ENCODE data around the gene GRAMD1B. TPM values are rescaled to one million over a fixed set of nuclear protein-coding genes. Genes with fewer than 3 reads are reported as not detected.

GRAMD1B gene
- total and polyA plus RNA-seq, 2 experiments from 2014 or later, result 9.0 to 20.4 TPM

GRCh38 chr11:123526027-123526805, 96.1 kb downstream of the GRAMD1B start:
- no peaks in the 10 kb centered on the region for H3K79me2 ChIP-seq

DNA sequence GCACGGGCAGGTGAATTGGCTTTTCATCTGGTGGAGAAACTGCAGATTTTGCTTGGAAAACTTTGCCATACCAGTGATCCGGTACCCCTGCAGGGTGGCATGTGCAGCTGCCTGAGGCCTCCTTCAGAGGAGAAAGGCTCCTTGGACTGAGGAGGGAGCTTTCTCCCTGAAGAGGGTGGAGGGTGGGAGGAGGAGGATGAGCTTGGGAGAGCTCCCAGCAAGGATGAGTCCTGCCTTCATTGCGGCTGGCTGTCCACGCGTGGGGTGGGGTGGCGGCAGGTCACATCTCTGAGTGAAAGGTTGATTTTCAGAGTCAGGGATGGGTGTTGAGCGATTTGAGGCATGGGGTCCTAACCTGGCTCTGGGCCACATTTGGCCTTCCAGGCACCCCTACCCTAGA, 96.8 kb downstream of the GRAMD1B start:
- Histone ChIP-seq H2AFZ (no peak overlapping the region), H3K27ac (no peak overlapping the region), H4K20me1 (ENCODE audit: insufficient read depth, poor library complexity, severe bottlenecking) (no peaks in the 10 kb centered on the region), H3K79me2 (no peaks in the 10 kb centered on the region), H3K36me3 (replicated peaks; ENCODE audit: insufficient read depth, low read depth) (no peaks in the 10 kb centered on the region), H3K4me1 (ENCODE audit: insufficient read depth) (no peaks in the 10 kb centered on the region), H3K4me2 (no peak overlapping the region), H3K4me3 (no peak overlapping the region), H3K9me3 (ENCODE audit: low read depth) (no peaks in the 10 kb centered on the region), H3K27me3 (no peaks in the 10 kb centered on the region), H3K9me2 (replicated peaks; ENCODE audit: insufficient read depth) (no peaks in the 10 kb centered on the region)
- TF ChIP-seq EZH2 (IDR thresholded peaks at IDR 0.05; ENCODE audit: borderline replicate concordance), result no peak
- TF ChIP-seq, protein P1, sequence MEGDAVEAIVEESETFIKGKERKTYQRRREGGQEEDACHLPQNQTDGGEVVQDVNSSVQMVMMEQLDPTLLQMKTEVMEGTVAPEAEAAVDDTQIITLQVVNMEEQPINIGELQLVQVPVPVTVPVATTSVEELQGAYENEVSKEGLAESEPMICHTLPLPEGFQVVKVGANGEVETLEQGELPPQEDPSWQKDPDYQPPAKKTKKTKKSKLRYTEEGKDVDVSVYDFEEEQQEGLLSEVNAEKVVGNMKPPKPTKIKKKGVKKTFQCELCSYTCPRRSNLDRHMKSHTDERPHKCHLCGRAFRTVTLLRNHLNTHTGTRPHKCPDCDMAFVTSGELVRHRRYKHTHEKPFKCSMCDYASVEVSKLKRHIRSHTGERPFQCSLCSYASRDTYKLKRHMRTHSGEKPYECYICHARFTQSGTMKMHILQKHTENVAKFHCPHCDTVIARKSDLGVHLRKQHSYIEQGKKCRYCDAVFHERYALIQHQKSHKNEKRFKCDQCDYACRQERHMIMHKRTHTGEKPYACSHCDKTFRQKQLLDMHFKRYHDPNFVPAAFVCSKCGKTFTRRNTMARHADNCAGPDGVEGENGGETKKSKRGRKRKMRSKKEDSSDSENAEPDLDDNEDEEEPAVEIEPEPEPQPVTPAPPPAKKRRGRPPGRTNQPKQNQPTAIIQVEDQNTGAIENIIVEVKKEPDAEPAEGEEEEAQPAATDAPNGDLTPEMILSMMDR (IDR thresholded peaks at IDR 0.05; ENCODE audit: poor library complexity), result no peak
- no peak for TF ChIP-seq EZH2phosphoT487 (IDR thresholded peaks at IDR 0.05; ENCODE audit: low read depth, severe bottlenecking, unreplicated experiment)
- WGBS (ENCODE audit: low lambda C conversion rate, missing lambda C conversion rate), result 87% methylated on average over 7 of the region's 7 CpGs
- no peak for DNase-seq (ENCODE audit: low spot score)

More at GRCh38 chr11:123526027-123526805, 96.1 kb downstream of the GRAMD1B start:
- WGBS (ENCODE audit: low lambda C conversion rate, missing lambda C conversion rate), result 89% methylated on average over 19 of the region's 22 CpGs
- no peak overlapping the region for H2AFZ ChIP-seq
- no peaks in the 10 kb centered on the region for H3K36me3 ChIP-seq (replicated peaks; ENCODE audit: insufficient read depth, low read depth)
- DNase-seq (ENCODE audit: low spot score), result no peak
- H4K20me1 ChIP-seq (ENCODE audit: insufficient read depth, poor library complexity, severe bottlenecking), result no peaks in the 10 kb centered on the region
- H3K4me1 ChIP-seq (ENCODE audit: insufficient read depth), result no peaks in the 10 kb centered on the region
- H3K27ac ChIP-seq, result no peak overlapping the region
- no peaks in the 10 kb centered on the region for H3K27me3 ChIP-seq
- H3K9me2 ChIP-seq (replicated peaks; ENCODE audit: insufficient read depth), result no peaks in the 10 kb centered on the region
- TF ChIP-seq EZH2phosphoT487 (IDR thresholded peaks at IDR 0.05; ENCODE audit: low read depth, severe bottlenecking, unreplicated experiment), result no peak
- TF ChIP-seq EZH2 (IDR thresholded peaks at IDR 0.05; ENCODE audit: borderline replicate concordance), result no peak
- TF ChIP-seq, protein P1 (IDR thresholded peaks at IDR 0.05; ENCODE audit: poor library complexity), result no peak
- no peak overlapping the region for H3K4me2 ChIP-seq
- H3K4me3 ChIP-seq, result no peak overlapping the region
- no peaks in the 10 kb centered on the region for H3K9me3 ChIP-seq (ENCODE audit: low read depth)

DNA sequence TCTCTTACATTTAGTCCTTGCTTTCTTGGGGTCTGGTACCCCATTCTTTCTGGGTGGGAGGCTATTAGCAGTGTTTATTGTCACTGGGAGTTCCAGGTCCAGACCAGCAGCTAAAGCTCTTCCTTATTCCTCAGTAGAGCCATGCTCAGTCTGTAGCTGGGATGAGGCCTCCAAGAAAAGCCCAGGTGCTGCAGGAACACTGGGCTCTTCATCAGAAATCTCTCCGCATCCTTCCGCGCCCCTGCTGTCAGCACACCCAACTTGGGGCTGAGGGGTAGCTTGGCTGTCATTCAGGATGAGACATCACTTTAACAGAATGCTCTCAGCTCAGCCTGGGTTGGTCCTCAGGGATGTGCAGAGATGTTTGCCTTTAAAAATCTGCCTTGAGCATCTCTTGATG, 97.5 kb downstream of the GRAMD1B start:
- H3K4me3 ChIP-seq, result no peak overlapping the region
- H4K20me1 ChIP-seq (ENCODE audit: insufficient read depth, poor library complexity, severe bottlenecking), result no peaks in the 10 kb centered on the region
- H3K27me3 ChIP-seq, result no peaks in the 10 kb centered on the region
- H3K4me1 ChIP-seq (ENCODE audit: insufficient read depth), result no peaks in the 10 kb centered on the region
- no peak overlapping the region for H3K4me2 ChIP-seq
- TF ChIP-seq EZH2 (IDR thresholded peaks at IDR 0.05; ENCODE audit: borderline replicate concordance) (no peak), EZH2phosphoT487 (IDR thresholded peaks at IDR 0.05; ENCODE audit: low read depth, severe bottlenecking, unreplicated experiment) (no peak)
- TF ChIP-seq, protein P1 (IDR thresholded peaks at IDR 0.05; ENCODE audit: poor library complexity), result no peak
- no peak overlapping the region for H2AFZ ChIP-seq
- 100% methylated on average over 3 of the region's 3 CpGs for WGBS (ENCODE audit: low lambda C conversion rate, missing lambda C conversion rate)
- H3K9me3 ChIP-seq (ENCODE audit: low read depth), result no peaks in the 10 kb centered on the region
- no peaks in the 10 kb centered on the region for H3K36me3 ChIP-seq (replicated peaks; ENCODE audit: insufficient read depth, low read depth)
- H3K9me2 ChIP-seq (replicated peaks; ENCODE audit: insufficient read depth), result no peaks in the 10 kb centered on the region
- H3K79me2 ChIP-seq, result no peaks in the 10 kb centered on the region
- no peak for DNase-seq (ENCODE audit: low spot score)
- H3K27ac ChIP-seq, result no peak overlapping the region
